GM12891 (cell line): Measurements from ENCODE around the gene RNU7-1.

Experiments used
- DNase-seq: peaks from one replicate; pipeline ENCODE4 v3.0.0; 2011; ENCODE audit warnings: low spot score; ENCODE audit not compliant: insufficient read length
- FAIRE-seq: peaks from 2 replicates; lab custom pipeline; 2011; peaks lifted over from hg19 to GRCh38; lab: Jason Lieb, UNC
- PAX5 ChIP-seq: IDR thresholded peaks from 2 replicates; pipeline ENCODE4 v1.6.1; 2011; ENCODE audit warnings: low read length, moderate library complexity, mild to moderate bottlenecking; ENCODE audit not compliant: insufficient read depth, severe bottlenecking
- POLR2A ChIP-seq: IDR thresholded peaks from 2 replicates; pipeline ENCODE4 v1.6.1; 2011; ENCODE audit warnings: low read depth, low read length, control low read depth
- POLR2AphosphoS5 ChIP-seq: IDR thresholded peaks from 2 replicates; pipeline ENCODE4 v1.6.1; 2011; ENCODE audit warnings: low read depth, low read length, control low read depth
- POU2F2 ChIP-seq: IDR thresholded peaks from 2 replicates; pipeline ENCODE4 v1.6.1; 2011; ENCODE audit warnings: low read depth, mild to moderate bottlenecking, control low read depth, low read length, moderate library complexity
- SPI1 ChIP-seq: IDR thresholded peaks from 2 replicates; pipeline ENCODE4 v1.6.1; 2011; ENCODE audit warnings: low read depth, low read length, control low read depth
- TAF1 ChIP-seq: IDR thresholded peaks from 2 replicates; pipeline ENCODE4 v1.6.1; 2011; ENCODE audit warnings: low read depth, low read length, control low read depth

Gene RNU7-1

DNA sequence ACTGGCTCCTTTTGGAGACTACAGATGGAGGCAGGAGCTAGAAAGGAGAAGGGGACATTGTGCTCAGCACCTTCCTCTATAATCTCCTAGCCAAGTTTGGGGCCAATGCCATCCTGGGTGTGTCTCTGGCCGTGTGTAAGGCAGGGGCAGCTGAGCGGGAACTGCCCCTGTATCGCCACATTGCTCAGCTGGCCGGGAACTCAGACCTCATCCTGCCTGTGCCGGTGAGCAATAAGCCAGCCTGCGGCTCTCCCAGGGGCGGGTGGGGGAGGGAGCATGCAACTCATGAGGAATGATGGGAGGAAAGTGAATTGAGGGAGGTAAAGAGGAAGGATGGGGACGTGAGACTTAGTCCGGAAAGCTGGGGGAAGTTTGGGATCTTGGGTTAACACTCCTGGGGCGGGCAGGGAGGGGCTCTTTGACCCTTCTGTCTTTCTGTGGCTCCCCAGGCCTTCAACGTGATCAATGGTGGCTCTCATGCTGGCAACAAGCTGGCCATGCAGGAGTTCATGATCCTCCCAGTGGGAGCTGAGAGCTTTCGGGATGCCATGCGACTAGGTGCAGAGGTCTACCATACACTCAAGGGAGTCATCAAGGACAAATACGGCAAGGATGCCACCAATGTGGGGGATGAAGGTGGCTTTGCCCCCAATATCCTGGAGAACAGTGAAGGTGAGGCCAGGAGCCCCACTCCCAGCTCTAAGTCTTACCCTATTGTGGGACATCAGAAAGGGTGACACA is 26.0 kb upstream of the RNU7-1 start:
- FAIRE-seq (no peak), DNase-seq (no peak)
- TF ChIP-seq PAX5 = no peak
- TF ChIP-seq POLR2AphosphoS5 = no peak
- no peak for TF ChIP-seq POU2F2
- TF ChIP-seq TAF1 = no peak
- TF ChIP-seq POLR2A = no peak
- no peak for TF ChIP-seq SPI1

- FAIRE-seq = peak; percentile 47
Observed at GRCh38 chr12:6919588-6919987, 24.0 kb upstream of the RNU7-1 start.

GRCh38 chr12:6921539-6921938 is 22.1 kb upstream of the RNU7-1 start:
- TF ChIP-seq TAF1 (no peak), PAX5 (no peak), POLR2A (no peak), POLR2AphosphoS5 (no peak), SPI1 (no peak)
- FAIRE-seq = peak; percentile 60
- no peak for DNase-seq

More at GRCh38 chr12:6919588-6919987, 24.0 kb upstream of the RNU7-1 start:
- TF ChIP-seq POU2F2 (no peak), PAX5 (no peak), TAF1 (no peak), SPI1 (peak; percentile 34; the same call in 1 of the 2 replicates), POLR2AphosphoS5 (no peak), POLR2A (no peak)
- DNase-seq = no peak

DNA sequence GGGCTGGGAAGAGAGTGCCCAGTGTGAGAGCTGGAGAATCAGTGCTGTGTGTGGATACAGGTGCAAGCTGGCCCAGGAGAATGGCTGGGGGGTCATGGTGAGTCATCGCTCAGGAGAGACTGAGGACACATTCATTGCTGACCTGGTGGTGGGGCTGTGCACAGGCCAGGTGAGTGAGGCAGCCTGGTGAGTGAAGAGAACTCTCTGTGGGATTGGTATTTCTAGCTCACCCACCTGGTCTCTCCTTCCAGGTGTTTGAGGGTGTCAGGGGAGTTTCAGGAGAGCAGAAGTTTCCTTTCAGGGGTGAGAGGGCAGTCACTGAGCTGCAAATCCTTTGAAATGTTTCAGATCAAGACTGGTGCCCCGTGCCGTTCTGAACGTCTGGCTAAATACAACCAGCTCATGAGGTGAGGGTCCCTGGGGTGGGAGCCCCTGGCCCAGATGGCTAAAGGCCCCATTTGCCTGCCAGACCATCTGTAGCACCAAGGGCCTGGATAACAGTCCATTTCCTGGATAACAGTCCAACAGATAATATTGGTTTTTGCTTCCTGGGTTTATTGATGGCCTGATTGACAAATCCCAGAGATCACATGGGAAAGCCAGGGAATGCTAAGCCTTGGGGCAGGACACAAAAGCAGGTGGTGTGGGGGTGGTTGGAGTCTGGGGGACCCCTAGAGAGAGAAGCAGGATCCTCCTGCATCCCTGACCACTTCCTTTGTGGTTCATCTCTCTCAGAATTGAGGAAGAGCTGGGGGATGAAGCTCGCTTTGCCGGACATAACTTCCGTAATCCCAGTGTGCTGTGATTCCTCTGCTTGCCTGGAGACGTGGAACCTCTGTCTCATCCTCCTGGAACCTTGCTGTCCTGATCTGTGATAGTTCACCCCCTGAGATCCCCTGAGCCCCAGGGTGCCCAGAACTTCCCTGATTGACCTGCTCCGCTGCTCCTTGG is 21.3 kb upstream of the RNU7-1 start:
- TF ChIP-seq POU2F2 (no peak), SPI1 (no peak), POLR2A (no peak), PAX5 (no peak), POLR2AphosphoS5 (no peak), TAF1 (no peak)
- DNase-seq = no peak
- FAIRE-seq = peak; percentile 91

DNA sequence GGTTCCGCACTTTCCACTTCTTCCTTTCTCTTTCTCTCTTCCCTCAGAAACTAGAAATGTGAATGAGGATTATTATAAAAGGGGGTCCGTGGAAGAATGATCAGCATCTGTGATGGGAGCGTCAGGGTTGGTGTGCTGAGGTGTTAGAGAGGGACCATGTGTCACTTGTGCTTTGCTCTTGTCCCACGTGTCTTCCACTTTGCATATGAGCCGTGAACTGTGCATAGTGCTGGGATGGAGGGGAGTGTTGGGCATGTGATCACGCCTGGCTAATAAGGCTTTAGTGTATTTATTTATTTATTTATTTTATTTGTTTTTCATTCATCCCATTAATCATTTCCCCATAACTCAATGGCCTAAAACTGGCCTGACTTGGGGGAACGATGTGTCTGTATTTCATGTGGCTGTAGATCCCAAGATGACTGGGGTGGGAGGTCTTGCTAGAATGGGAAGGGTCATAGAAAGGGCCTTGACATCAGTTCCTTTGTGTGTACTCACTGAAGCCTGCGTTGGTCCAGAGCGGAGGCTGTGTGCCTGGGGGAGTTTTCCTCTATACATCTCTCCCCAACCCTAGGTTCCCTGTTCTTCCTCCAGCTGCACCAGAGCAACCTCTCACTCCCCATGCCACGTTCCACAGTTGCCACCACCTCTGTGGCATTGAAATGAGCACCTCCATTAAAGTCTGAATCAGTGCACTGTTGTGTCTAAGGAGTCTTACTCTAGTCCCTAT is 20.4 kb upstream of the RNU7-1 start:
- FAIRE-seq = peak; percentile 86
- no peak for TF ChIP-seq POLR2AphosphoS5
- TF ChIP-seq POU2F2 = peak; percentile 92
- no peak for DNase-seq

DNA sequence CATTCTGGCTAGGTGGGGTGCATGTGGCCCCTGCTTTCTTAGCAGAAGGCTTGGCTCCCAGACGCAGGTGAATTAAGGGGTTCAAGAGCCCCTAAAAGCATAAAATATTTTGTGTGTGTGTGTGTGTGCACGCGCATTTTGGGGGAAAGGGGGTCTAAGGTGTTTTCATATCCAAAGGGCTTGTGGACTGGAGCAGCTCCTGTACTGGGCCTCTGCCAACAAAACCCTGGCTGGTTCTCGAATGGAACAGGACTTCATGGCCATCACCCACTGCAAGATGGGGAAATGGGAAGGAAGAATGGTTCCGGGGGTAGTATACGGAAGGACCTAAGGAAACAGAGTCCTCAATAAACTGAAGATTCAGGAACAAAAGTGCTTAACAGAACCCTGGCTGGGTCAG is 19.8 kb upstream of the RNU7-1 start:
- FAIRE-seq (no peak), DNase-seq (no peak)
- TF ChIP-seq POU2F2 (no peak), POLR2A (no peak)

GRCh38 chr12:6925239-6925539 is 18.4 kb upstream of the RNU7-1 start:
- FAIRE-seq (no peak), DNase-seq (no peak)
- TF ChIP-seq POU2F2 = no peak
- TF ChIP-seq POLR2AphosphoS5 = no peak
- TF ChIP-seq POLR2A = no peak
- no peak for TF ChIP-seq PAX5
- no peak for TF ChIP-seq TAF1
- no peak for TF ChIP-seq SPI1

GRCh38 chr12:6925540-6926279 is 17.9 kb upstream of the RNU7-1 start:
- no peak for DNase-seq
- TF ChIP-seq PAX5 (no peak), POU2F2 (no peak), POLR2AphosphoS5 (no peak)
- no peak for FAIRE-seq

DNA sequence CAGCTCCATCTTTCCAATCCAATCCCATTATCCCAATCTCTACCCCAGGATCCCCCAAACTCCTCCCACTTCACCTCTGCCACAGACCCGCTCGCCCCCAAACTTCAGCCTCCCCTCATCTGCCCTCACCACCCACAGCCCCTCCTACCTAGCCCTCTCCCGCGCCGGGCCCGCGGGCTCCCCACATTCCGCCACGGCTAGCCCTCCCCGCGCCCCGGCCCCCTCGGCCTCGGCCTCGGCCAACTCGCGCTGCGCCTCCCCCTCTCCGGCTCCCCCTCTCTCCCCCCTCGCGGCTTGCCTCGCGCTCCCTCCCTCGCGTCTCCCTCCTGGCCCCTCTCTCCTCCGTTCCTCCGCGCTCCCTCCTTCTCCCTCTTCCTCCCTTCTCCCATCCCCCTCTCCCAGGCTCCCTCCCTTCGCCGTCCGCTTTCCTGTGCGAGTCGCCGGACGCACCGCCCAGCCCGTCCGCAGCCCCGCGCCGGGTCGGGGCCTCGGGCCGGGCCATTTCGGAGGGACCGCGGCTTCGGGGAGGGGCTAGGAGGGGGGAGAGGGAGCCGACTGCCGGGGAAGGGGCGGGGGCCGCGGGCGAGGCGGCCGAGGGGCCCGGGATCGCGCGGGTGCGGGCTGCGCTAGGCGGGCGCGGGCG is 16.1 kb upstream of the RNU7-1 start, which contains the start of gene ATN1:
ATN1 (plus strand) TSS at position 581 of the 643 bp plus-strand sequence. CDS start 6,043 bp downstream, outside the sequence.
- TF ChIP-seq POLR2A (peak; percentile 32; the same call in 1 of the 2 replicates), POU2F2 (no peak), POLR2AphosphoS5 (no peak)
- DNase-seq = peak; percentile 66
- peak; percentile 35 for FAIRE-seq
